ENCODE measurements around the gene FRMD4A.

DNA sequence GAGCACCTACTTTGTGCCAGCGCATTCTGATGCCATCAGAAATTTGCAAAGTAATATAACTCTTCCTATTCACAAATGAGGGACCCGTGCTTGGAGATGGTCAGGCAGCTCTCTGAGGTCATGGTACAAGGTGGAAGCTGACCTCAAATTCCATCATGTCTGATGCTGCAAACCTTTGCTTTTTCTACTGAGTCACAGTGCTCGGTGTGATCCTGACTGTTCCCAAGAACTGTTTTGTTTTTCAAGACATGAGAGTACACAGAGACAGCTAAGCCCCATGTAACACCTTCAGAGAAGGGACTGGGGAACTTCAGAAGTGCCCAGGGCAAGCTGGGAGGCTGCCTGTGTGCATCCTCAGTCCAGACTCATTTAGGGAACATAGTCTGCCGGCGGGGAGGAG is 111.3 kb downstream of the FRMD4A start:
- TF ChIP-seq, protein P1, sequence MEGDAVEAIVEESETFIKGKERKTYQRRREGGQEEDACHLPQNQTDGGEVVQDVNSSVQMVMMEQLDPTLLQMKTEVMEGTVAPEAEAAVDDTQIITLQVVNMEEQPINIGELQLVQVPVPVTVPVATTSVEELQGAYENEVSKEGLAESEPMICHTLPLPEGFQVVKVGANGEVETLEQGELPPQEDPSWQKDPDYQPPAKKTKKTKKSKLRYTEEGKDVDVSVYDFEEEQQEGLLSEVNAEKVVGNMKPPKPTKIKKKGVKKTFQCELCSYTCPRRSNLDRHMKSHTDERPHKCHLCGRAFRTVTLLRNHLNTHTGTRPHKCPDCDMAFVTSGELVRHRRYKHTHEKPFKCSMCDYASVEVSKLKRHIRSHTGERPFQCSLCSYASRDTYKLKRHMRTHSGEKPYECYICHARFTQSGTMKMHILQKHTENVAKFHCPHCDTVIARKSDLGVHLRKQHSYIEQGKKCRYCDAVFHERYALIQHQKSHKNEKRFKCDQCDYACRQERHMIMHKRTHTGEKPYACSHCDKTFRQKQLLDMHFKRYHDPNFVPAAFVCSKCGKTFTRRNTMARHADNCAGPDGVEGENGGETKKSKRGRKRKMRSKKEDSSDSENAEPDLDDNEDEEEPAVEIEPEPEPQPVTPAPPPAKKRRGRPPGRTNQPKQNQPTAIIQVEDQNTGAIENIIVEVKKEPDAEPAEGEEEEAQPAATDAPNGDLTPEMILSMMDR (IDR thresholded peaks at IDR 0.05; ENCODE audit: poor library complexity), result no peak
- no peak for TF ChIP-seq EZH2 (IDR thresholded peaks at IDR 0.05; ENCODE audit: borderline replicate concordance)
- TF ChIP-seq EZH2phosphoT487 (IDR thresholded peaks at IDR 0.05; ENCODE audit: low read depth, severe bottlenecking, unreplicated experiment), result no peak

Data from hepatocyte (in vitro differentiated cells).